ENCODE measurements around the gene TSPOAP1. TPM values are rescaled to one million over a fixed set of nuclear protein-coding genes. Genes with fewer than 3 reads are reported as not detected.
A peak's percentile ranks its signal among the peaks of the same experiment; 100 is the strongest.

The TSPOAP1 gene
- polyA plus RNA-seq, 2 of the 4 experiments (the other 2 are of a cell fraction): not detected

GRCh38 chr17:58332778-58333735 is 4.5 kb upstream of the TSPOAP1 start:
- ATAC-seq: no peak
- TF ChIP-seq RFX5 (IDR thresholded peaks at IDR 0.05) (no peak), FOSL2 (IDR thresholded peaks at IDR 0.05) (no peak), FOSL2 (CRISPR knock-in tag; IDR thresholded peaks at IDR 0.05) (no peak), MAFK (IDR thresholded peaks at IDR 0.05; ENCODE audit: partially characterized antibody) (no peak), ZNF302 (CRISPR knock-in tag; IDR thresholded peaks at IDR 0.05) (no peak), NR3C1 (IDR thresholded peaks at IDR 0.05) (no peak), EHF (CRISPR knock-in tag; IDR thresholded peaks at IDR 0.05) (no peak), TFCP2L1 (CRISPR knock-in tag; IDR thresholded peaks at IDR 0.05) (no peak), EP300 (IDR thresholded peaks at IDR 0.05) (no peak), FOSB (CRISPR knock-in tag; IDR thresholded peaks at IDR 0.05) (no peak), CEBPB (IDR thresholded peaks at IDR 0.05) (no peak), CBX8 (IDR thresholded peaks at IDR 0.05) (no peak), E2F6 (IDR thresholded peaks at IDR 0.05; ENCODE audit: borderline replicate concordance, low read depth) (no peak), CHD2 (IDR thresholded peaks at IDR 0.05; ENCODE audit: low read length, partially characterized antibody) (no peak), ELK1 (IDR thresholded peaks at IDR 0.05; ENCODE audit: low read depth, low read length) (no peak), CTCF (IDR thresholded peaks at IDR 0.05) (no peak), HEYL (CRISPR knock-in tag; IDR thresholded peaks at IDR 0.05) (no peak)
- no peak overlapping the region for H3K4me3 ChIP-seq
- ChIA-PET POLR2A (no interaction called here), CTCF (interaction anchor here (0.6 to 2.8 kb wide), 9 partner anchors 9 to 239 kb away, joined by 3 to 11 read pairs (median 4); partner anchors contain the start of gene RNF43)
- WGBS (ENCODE audit: missing lambda C conversion rate): 83% methylated on average over 21 of the region's 21 CpGs
- no peaks in the 10 kb centered on the region for H3K9me3 ChIP-seq
- FAIRE-seq: no peak
- DNase-seq (ENCODE audit: low read depth in 1 of 2, low spot score in 1 of 2): no peak
- H3K27ac ChIP-seq: no peak overlapping the region
- 0 out of 3 replicates have a peak, but pooled peaks cover 2% of the 10 kb centered on the region for H3K4me1 ChIP-seq
- H3K4me2 ChIP-seq: no peak overlapping the region

- ATAC-seq (no peak), FAIRE-seq (no peak), DNase-seq (ENCODE audit: low read depth in 1 of 2, low spot score in 1 of 2) (no peak)
- Histone ChIP-seq H3K27ac (peak overlapping the region in 1 of 2 experiments; percentile 0; a peak in 1 of 6 replicates), H3K4me3 (no peak overlapping the region), H3K4me2 (no peak overlapping the region), H3K9me3 (no peaks in the 10 kb centered on the region), H3K4me1 (no peaks in the 10 kb centered on the region)
- WGBS (ENCODE audit: missing lambda C conversion rate): 87% methylated on average over 20 of the region's 31 CpGs
- POLR2A ChIA-PET: no interaction called here
- CTCF ChIA-PET: interaction anchor here (1.2 to 2.8 kb wide), 2 partner anchors 9 to 15 kb away, joined by 3 to 11 read pairs; no protein-coding TSS in a partner anchor
- TF ChIP-seq BHLHE40 (IDR thresholded peaks at IDR 0.05; ENCODE audit: low read depth, low read length) (no peak), ELK1 (IDR thresholded peaks at IDR 0.05; ENCODE audit: low read depth, low read length) (no peak), SMC3 (IDR thresholded peaks at IDR 0.05) (no peak), USF2 (IDR thresholded peaks at IDR 0.05) (no peak), MYC (IDR thresholded peaks at IDR 0.05; ENCODE audit: borderline replicate concordance, low read length) (no peak), CEBPB (IDR thresholded peaks at IDR 0.05) (no peak), CHD4 (IDR thresholded peaks at IDR 0.05; ENCODE audit: borderline replicate concordance) (no peak), RNF2 (IDR thresholded peaks at IDR 0.05; ENCODE audit: borderline replicate concordance, low read depth) (no peak), REST (IDR thresholded peaks at IDR 0.05) (no peak)
Measured at GRCh38 chr17:58331815-58332777, 3.5 kb upstream of the TSPOAP1 start.
